ENCODE results near the gene CAPNS1. TPM values are rescaled to one million over a fixed set of nuclear protein-coding genes. Genes with fewer than 3 reads are reported as not detected.

Gene CAPNS1
- total and polyA plus RNA-seq, 9 of the 15 experiments (the other 6 are each of a cell fraction or from before 2014, with no cell fraction given), result 77.9 to 576 (median 258) TPM

GRCh38 chr19:36139473-36140303, at the start of gene CAPNS1 (continued):
- TF ChIP-seq, protein P1, sequence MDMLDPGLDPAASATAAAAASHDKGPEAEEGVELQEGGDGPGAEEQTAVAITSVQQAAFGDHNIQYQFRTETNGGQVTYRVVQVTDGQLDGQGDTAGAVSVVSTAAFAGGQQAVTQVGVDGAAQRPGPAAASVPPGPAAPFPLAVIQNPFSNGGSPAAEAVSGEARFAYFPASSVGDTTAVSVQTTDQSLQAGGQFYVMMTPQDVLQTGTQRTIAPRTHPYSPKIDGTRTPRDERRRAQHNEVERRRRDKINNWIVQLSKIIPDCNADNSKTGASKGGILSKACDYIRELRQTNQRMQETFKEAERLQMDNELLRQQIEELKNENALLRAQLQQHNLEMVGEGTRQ (CRISPR knock-in tag; IDR thresholded peaks at IDR 0.05), result no peak
- TF ChIP-seq ELF2 (CRISPR knock-in tag; IDR thresholded peaks at IDR 0.05) (peak; percentile 59; the same call in 1 of the 2 replicates), CTBP1 (IDR thresholded peaks at IDR 0.05; ENCODE audit: borderline replicate concordance) (peak; percentile 94), THRA (IDR thresholded peaks at IDR 0.05) (no peak), KDM2B (CRISPR knock-in tag; IDR thresholded peaks at IDR 0.05) (no peak), FUS (optimal IDR thresholded peaks at IDR 0.05; ENCODE audit: low read depth, low read length) (peak; percentile 32), ARID1B (IDR thresholded peaks at IDR 0.05) (peak; percentile 50), GABPB1 (CRISPR knock-in tag; IDR thresholded peaks at IDR 0.05) (peak; percentile 76), NFYB (IDR thresholded peaks at IDR 0.05; ENCODE audit: extremely low read depth, insufficient read length) (no peak), KHSRP (IDR thresholded peaks at IDR 0.05) (no peak), ZNF57 (CRISPR knock-in tag; IDR thresholded peaks at IDR 0.05) (no peak), TCF7 (IDR thresholded peaks at IDR 0.05; ENCODE audit: borderline replicate concordance) (no peak), POU5F1 (IDR thresholded peaks at IDR 0.05; ENCODE audit: borderline replicate concordance, low read depth, low read length, partially characterized antibody) (no peak), ZNF134 (CRISPR knock-in tag; conservative IDR thresholded peaks at IDR 0.05) (no peak), ZBTB8A (IDR thresholded peaks at IDR 0.05; ENCODE audit: partially characterized antibody) (no peak), NCOA1 (IDR thresholded peaks at IDR 0.05; ENCODE audit: low read depth) (no peak), TAL1 (IDR thresholded peaks at IDR 0.05) (no peak), TBL1XR1 (IDR thresholded peaks at IDR 0.05; ENCODE audit: low read length in 2 of 2) (peak; percentile 2 to 49; a peak in 1 of 4 replicates), NRF1 (conservative IDR thresholded peaks at IDR 0.05 in 1 of 2, IDR thresholded peaks at IDR 0.05 in 1 of 2) (peak; percentile 98), MCM7 (IDR thresholded peaks at IDR 0.05) (no peak), POLR3G (IDR thresholded peaks at IDR 0.05; ENCODE audit: extremely low read depth, insufficient read length, insufficient replicate concordance) (no peak), ZNF445 (CRISPR knock-in tag; IDR thresholded peaks at IDR 0.05; ENCODE audit: low read depth) (no peak; the same call in 1 of the 2 replicates)
- TF ChIP-seq, protein P2, sequence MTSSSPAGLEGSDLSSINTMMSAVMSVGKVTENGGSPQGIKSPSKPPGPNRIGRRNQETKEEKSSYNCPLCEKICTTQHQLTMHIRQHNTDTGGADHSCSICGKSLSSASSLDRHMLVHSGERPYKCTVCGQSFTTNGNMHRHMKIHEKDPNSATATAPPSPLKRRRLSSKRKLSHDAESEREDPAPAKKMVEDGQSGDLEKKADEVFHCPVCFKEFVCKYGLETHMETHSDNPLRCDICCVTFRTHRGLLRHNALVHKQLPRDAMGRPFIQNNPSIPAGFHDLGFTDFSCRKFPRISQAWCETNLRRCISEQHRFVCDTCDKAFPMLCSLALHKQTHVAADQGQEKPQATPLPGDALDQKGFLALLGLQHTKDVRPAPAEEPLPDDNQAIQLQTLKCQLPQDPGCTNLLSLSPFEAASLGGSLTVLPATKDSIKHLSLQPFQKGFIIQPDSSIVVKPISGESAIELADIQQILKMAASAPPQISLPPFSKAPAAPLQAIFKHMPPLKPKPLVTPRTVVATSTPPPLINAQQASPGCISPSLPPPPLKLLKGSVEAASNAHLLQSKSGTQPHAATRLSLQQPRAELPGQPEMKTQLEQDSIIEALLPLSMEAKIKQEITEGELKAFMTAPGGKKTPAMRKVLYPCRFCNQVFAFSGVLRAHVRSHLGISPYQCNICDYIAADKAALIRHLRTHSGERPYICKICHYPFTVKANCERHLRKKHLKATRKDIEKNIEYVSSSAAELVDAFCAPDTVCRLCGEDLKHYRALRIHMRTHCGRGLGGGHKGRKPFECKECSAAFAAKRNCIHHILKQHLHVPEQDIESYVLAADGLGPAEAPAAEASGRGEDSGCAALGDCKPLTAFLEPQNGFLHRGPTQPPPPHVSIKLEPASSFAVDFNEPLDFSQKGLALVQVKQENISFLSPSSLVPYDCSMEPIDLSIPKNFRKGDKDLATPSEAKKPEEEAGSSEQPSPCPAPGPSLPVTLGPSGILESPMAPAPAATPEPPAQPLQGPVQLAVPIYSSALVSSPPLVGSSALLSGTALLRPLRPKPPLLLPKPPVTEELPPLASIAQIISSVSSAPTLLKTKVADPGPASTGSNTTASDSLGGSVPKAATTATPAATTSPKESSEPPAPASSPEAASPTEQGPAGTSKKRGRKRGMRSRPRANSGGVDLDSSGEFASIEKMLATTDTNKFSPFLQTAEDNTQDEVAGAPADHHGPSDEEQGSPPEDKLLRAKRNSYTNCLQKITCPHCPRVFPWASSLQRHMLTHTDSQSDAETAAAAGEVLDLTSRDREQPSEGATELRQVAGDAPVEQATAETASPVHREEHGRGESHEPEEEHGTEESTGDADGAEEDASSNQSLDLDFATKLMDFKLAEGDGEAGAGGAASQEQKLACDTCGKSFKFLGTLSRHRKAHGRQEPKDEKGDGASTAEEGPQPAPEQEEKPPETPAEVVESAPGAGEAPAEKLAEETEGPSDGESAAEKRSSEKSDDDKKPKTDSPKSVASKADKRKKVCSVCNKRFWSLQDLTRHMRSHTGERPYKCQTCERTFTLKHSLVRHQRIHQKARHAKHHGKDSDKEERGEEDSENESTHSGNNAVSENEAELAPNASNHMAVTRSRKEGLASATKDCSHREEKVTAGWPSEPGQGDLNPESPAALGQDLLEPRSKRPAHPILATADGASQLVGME (CRISPR knock-in tag; IDR thresholded peaks at IDR 0.05), result peak; percentile 34; the same call in 1 of the 2 replicates

All from K562 (cell line).